ENCODE measurements around the gene DPT. TPM values are rescaled to one million over a fixed set of nuclear protein-coding genes. Genes with fewer than 3 reads are reported as not detected.
"Not testable (repeated sequence)": the region's sequence is repeated elsewhere in the genome, so short reads cannot be mapped to it uniquely, and the experiment has no call there.

The DPT gene
- 10 to 100 TPM in 1 of 4 donors, 1 to 10 TPM in 2, under 1 TPM in 1; 0.34 to 65.8 (median 3.4) TPM for total RNA-seq

DNA sequence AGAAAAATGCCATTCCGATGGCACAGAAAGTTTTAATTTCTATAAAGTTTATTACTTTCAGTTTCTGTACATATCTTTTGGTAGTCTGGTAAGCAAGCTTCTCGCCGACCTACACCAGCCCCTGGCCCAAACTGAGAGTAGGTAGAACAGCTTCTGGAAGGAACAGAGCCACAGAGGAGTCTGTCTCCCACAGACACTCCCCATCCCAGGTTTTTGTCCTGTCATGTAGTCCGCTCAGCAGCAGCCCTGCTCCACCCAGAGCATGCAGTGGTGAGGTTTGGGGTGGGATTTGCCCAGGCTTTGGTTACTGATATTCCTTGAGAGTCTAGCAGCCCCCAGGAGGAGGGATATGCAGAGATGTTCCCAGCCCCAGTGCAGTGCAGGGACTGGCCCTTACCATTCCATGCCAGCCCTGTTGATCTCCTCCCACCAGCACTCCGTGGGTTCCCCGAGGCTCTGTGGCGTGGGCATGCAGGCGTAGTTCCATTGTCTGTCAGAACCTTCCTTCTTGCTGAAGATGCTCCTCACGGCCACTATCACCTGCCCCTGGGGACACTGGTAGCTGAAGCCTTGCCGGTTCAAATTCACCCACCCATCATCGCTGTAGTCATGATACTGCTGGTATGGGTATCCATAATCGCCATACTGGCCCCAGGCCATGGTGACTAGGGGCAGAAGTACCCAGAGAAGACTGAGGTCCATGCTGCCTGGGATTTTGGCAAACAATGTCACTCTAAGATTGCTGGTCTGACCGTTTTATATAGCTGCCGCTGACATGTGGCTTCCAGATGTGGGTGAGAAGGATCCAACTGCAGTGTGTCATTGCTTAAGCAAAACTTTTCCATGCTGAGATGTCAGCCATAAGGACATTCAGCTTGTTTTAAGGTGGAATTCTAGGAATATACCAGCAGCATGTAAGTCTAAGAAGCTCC is at the start of gene DPT:
TSS of gene DPT (minus strand) at position 734 of the 932 bp plus-strand sequence. CDS start at position 702, 32 bp downstream.
- H3K4me1 ChIP-seq: peaks cover 0 to 9% (median 0%) of the 10 kb centered on the region in 3 donors
- H3K27me3 ChIP-seq: no peaks in the 10 kb centered on the region
- H3K4me3 ChIP-seq: peak within 1 kb of the TSS in 3 of 4 donors; percentile 14 to 51 (median 28)
- peak within 1 kb of the TSS in 3 of 4 donors; percentile 31 to 50 (median 43) for H3K27ac ChIP-seq
- WGBS, 2 donors: 56 to 74% methylated on average over 11 to 14 of the region's 14 CpGs
- TF ChIP-seq, protein P1, sequence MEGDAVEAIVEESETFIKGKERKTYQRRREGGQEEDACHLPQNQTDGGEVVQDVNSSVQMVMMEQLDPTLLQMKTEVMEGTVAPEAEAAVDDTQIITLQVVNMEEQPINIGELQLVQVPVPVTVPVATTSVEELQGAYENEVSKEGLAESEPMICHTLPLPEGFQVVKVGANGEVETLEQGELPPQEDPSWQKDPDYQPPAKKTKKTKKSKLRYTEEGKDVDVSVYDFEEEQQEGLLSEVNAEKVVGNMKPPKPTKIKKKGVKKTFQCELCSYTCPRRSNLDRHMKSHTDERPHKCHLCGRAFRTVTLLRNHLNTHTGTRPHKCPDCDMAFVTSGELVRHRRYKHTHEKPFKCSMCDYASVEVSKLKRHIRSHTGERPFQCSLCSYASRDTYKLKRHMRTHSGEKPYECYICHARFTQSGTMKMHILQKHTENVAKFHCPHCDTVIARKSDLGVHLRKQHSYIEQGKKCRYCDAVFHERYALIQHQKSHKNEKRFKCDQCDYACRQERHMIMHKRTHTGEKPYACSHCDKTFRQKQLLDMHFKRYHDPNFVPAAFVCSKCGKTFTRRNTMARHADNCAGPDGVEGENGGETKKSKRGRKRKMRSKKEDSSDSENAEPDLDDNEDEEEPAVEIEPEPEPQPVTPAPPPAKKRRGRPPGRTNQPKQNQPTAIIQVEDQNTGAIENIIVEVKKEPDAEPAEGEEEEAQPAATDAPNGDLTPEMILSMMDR (IDR thresholded peaks at IDR 0.05): no peak
- TF ChIP-seq POLR2A (IDR thresholded peaks at IDR 0.05): peak in 1 of 4 donors; percentile 32
- DNase-seq: no peak
- H3K9me3 ChIP-seq: no peaks in the 10 kb centered on the region
- intact Hi-C loops (cut with DNase I): no loop called here
- no peaks in the 10 kb centered on the region for H3K36me3 ChIP-seq

DNA sequence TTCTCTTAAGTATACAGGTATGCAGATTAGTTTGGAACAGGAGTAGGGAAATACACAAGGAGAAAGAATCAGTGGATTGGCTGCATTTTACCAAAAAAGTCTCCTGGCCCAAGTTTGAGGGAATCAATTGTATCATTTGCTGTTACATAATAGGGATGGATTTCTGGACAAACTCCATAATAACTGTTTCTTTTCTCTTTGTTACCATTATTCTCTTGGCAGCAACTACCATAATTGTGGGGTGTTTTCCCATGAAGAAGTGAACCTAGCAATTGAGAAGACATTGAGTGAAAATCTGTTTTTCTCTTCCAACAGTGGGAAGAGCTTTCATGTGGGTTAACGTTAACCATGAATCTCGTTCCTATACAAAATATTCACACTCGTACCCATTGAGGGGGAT is 46.4 kb upstream of the DPT start:
- Histone ChIP-seq H3K9me3 (no peaks in the 10 kb centered on the region), H3K4me1 (no peaks in the 10 kb centered on the region), H3K36me3 (no peaks in the 10 kb centered on the region), H3K4me3 (no peak overlapping the region), H3K27ac (no peak overlapping the region), H3K27me3 (no peaks in the 10 kb centered on the region)
- 82 to 90% methylated on average over 3 of the region's 3 CpGs for WGBS, 2 donors
- no peak for DNase-seq
- no peak for TF ChIP-seq POLR2A (IDR thresholded peaks at IDR 0.05)
- TF ChIP-seq, protein P1 (IDR thresholded peaks at IDR 0.05): no peak
- intact Hi-C loops (cut with DNase I): no loop called here

DNA sequence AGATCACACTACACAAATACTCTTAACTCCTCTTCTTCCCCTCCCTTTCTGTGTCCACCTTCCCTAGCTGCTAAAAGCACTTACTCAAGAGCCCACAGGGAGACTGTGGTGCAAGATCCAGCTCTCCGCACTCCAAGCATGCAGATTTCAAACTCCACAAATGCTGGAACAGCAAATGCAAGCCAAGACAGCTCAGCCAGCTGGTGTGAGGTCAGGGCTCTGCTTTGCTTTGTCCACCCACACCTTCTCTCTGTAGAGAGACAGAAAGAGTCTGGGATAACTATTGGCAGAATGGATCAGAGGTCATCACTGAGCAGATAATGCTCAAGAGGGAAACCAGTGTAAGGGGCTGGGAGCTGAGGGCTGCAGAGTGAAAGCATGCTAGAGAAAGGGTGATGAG is 45.2 kb upstream of the DPT start:
- TF ChIP-seq, protein P1 (IDR thresholded peaks at IDR 0.05): no peak
- no peak for TF ChIP-seq POLR2A (IDR thresholded peaks at IDR 0.05)
- intact Hi-C loops (cut with DNase I): no loop called here
- Histone ChIP-seq H3K4me1 (no peaks in the 10 kb centered on the region), H3K9me3 (no peaks in the 10 kb centered on the region), H3K4me3 (no peak overlapping the region), H3K36me3 (no peaks in the 10 kb centered on the region), H3K27ac (no peak overlapping the region), H3K27me3 (no peaks in the 10 kb centered on the region)
- 75 to 80% methylated on average over 1 of the region's 1 CpG for WGBS, 2 donors
- no peak for DNase-seq

DNA sequence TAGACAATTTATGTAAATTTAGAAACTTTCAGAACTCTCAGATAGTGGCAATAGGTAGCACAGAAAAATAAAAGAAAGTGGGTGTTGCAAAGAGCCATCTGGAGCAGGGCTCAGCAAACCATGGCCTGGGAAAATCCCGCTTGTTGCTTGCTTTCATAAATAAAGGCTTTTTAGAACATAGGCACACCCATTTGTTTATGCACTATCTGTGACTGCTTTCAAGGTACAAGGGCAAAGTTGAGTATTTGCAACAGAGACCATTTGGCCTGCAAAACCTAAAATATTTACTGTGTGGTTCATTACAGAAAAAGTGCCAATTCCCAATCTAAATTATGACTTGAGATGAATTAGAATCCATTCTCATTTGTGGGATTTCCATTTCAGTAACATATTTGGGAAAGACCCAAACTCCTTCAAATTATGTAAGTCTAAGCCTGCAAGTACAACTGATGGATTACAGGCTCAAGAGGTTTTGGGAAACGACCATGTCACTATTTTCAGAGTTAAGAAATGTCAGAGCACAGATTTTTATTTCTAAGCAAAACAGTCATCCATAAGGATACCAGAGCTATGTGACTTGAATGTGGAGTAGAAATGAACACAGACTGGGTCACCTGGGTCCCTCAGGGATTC is 43.5 kb upstream of the DPT start:
- Histone ChIP-seq H3K27me3 (no peaks in the 10 kb centered on the region), H3K27ac (no peak overlapping the region), H3K4me1 (peaks cover 0 to 13% (median 5%) of the 10 kb centered on the region in 3 donors), H3K36me3 (no peaks in the 10 kb centered on the region), H3K4me3 (no peak overlapping the region), H3K9me3 (no peaks in the 10 kb centered on the region)
- no peak for TF ChIP-seq POLR2A (IDR thresholded peaks at IDR 0.05)
- TF ChIP-seq, protein P1 (IDR thresholded peaks at IDR 0.05): no peak
- intact Hi-C loops (cut with DNase I): no loop called here
- 45 to 64% methylated on average over 2 of the region's 2 CpGs for WGBS, 2 donors
- DNase-seq: no peak

DNA sequence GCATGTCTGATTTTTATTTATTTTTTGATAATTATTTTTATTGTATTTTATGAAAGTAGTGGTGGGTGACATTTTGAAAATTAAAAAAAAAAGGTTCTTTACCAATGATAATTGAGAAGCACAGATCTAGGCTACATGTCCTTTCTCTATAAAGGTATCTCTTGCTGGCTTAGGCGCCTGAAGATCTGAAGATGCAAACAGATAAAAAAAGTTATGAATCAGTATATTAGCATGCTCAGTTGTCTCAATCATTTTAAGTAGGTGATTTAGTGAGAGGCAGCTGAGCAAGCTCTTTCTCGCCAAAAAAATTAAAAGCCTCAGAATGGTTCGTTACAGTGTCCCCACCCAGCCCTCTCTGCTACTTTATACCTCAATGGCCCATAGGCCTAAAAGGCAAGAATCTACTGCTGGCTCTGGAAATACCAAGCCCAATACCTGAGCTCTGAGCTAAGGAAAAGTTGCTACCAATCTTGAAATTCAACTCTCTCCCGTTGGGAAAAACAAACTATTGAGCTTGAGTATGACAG is 42.2 kb upstream of the DPT start:
- H3K4me1 ChIP-seq: peaks cover 0 to 13% (median 5%) of the 10 kb centered on the region in 3 donors

DNA sequence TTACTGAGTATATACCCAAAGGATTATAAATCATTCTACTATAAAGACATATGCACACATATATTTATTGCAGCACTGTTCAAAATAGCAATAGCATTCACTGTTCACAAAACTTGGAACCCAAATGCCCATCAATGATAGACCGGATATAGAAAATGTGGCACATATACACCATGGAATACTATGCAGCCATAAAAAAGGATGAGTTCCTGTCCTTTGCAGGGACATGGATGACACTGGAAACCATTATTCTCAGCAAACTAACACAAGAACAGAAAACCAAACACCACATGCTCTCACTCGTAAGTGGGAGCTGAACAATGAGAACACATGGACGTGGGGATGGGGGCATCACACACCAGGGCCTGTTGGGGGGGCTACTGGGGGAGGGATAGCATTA is 40.9 kb upstream of the DPT start:
- H3K36me3 ChIP-seq; H3K4me3 ChIP-seq; H3K9me3 ChIP-seq; H3K27me3 ChIP-seq; intact Hi-C loops (cut with DNase I); DNase-seq; H3K27ac ChIP-seq: not testable (repeated sequence)
- peaks cover 0 to 13% (median 5%) of the 10 kb centered on the region in 3 donors for H3K4me1 ChIP-seq
- WGBS, 2 donors: 76 to 79% methylated on average over 3 of the region's 3 CpGs

More for the DNA sequence above, 42.2 kb upstream of the DPT start:
- no peak for DNase-seq
- no peaks in the 10 kb centered on the region for H3K27me3 ChIP-seq
- H3K4me3 ChIP-seq: no peak overlapping the region
- 68 to 85% methylated on average over 4 of the region's 4 CpGs for WGBS, 2 donors
- H3K9me3 ChIP-seq: no peaks in the 10 kb centered on the region
- TF ChIP-seq, protein P1 (IDR thresholded peaks at IDR 0.05): no peak
- no peak for TF ChIP-seq POLR2A (IDR thresholded peaks at IDR 0.05)
- H3K27ac ChIP-seq: no peak overlapping the region
- H3K36me3 ChIP-seq: no peaks in the 10 kb centered on the region
- intact Hi-C loops (cut with DNase I): no loop called here

Measured in esophagus squamous epithelium (tissue), 5 donors.